HepG2 (cell line): ENCODE data around the gene ZNF597. TPM values are rescaled to one million over a fixed set of nuclear protein-coding genes. Genes with fewer than 3 reads are reported as not detected.

ENCODE experiments used
- ATF7-NPFF ChIP-seq: sonication (generic); formaldehyde crosslinking; IDR thresholded peaks from 2 replicates; pipeline ENCODE4 v1.8.1; 2023; ENCODE audit warnings: mild to moderate bottlenecking, low read depth, missing genetic modification reagents, moderate library complexity
- ELF1 ChIP-seq: sonication (generic); formaldehyde crosslinking; IDR thresholded peaks from 2 replicates; pipeline ENCODE4 v1.4.0; 2020; ENCODE audit warnings: missing genetic modification reagents
- FOSL1 ChIP-seq: sonication (generic); formaldehyde crosslinking; IDR thresholded peaks from 2 replicates; pipeline ENCODE4 v1.9.0; 2021; ENCODE audit warnings: missing genetic modification reagents, borderline replicate concordance
- FOXC1 ChIP-seq: sonication (generic); formaldehyde crosslinking; IDR thresholded peaks from 2 replicates; pipeline ENCODE4 v1.8.0; 2022; ENCODE audit warnings: mild to moderate bottlenecking, missing genetic modification reagents, borderline replicate concordance
- HHEX ChIP-seq: IDR thresholded peaks from 2 replicates; pipeline ENCODE4 v1.6.1; 2016; ENCODE audit warnings: control low read depth
- HNF1A ChIP-seq, 2 experiments: sonication (generic) in 1 of 2; formaldehyde crosslinking in 1 of 2; IDR thresholded peaks; 2 replicates each; pipeline versions ENCODE4 v1.4.0 to v1.6.1; 2016 to 2020; ENCODE audit warnings: borderline replicate concordance in 1 of 2, low read depth in 1 of 2, mild to moderate bottlenecking in 1 of 2, missing genetic modification reagents in 1 of 2
- HNRNPLL ChIP-seq: fragments of 200-400 bp; formaldehyde crosslinking; IDR thresholded peaks from 2 replicates; pipeline ENCODE4 v1.6.1; 2017; ENCODE audit warnings: mild to moderate bottlenecking, low read depth, low read length; ENCODE audit not compliant: poor library complexity, severe bottlenecking
- MYC ChIP-seq: sonication (generic); formaldehyde crosslinking; IDR thresholded peaks from 2 replicates; pipeline ENCODE4 v1.9.0; 2021; ENCODE audit warnings: missing genetic modification reagents, borderline replicate concordance
- NFKBIZ ChIP-seq: IDR thresholded peaks from 2 replicates; pipeline ENCODE4 v1.6.1; 2018; ENCODE audit warnings: missing genetic modification reagents, missing compliant biosample characterization
- TGIF2 ChIP-seq: IDR thresholded peaks from 2 replicates; pipeline ENCODE4 v1.6.1; 2016; ENCODE audit warnings: control low read depth, missing compliant biosample characterization
- TP53 ChIP-seq: sonication (generic); formaldehyde crosslinking; conservative IDR thresholded peaks from 2 replicates; pipeline ENCODE4 v1.4.0; 2020; ENCODE audit warnings: missing genetic modification reagents
- ZFP36L1 ChIP-seq: sonication (generic); formaldehyde crosslinking; IDR thresholded peaks from 2 replicates; pipeline ENCODE4 v1.8.0; 2022; ENCODE audit warnings: mild to moderate bottlenecking, missing genetic modification reagents, moderate library complexity
- ZNF331 ChIP-seq: sonication (generic); formaldehyde crosslinking; IDR thresholded peaks from 2 replicates; pipeline ENCODE4 v1.4.0; 2020; ENCODE audit warnings: missing genetic modification reagents
- ZNF501 ChIP-seq: sonication (generic); formaldehyde crosslinking; IDR thresholded peaks from 2 replicates; pipeline ENCODE4 v1.5.1; 2020; ENCODE audit warnings: mild to moderate bottlenecking, moderate library complexity, missing genetic modification reagents
- ZNF557 ChIP-seq: sonication (generic); formaldehyde crosslinking; IDR thresholded peaks from 2 replicates; pipeline ENCODE4 v1.4.0; 2020; ENCODE audit warnings: missing genetic modification reagents
- ZNF841 ChIP-seq: sonication (generic); formaldehyde crosslinking; IDR thresholded peaks from 2 replicates; pipeline ENCODE4 v1.8.1; 2023; ENCODE audit warnings: missing genetic modification reagents, borderline replicate concordance
- polyA plus RNA-seq, 8 experiments: library from polyadenylated mRNA; depleted of rRNA in 3 of 8; stranded (reverse) in 7 of 8; unstranded in 1 of 8; fragments of >200 nt; fragmentation: Illumina TruSeq in 4 of 8; extraction: Trizol in 4 of 8; gene quantifications; 2 replicates each; pipeline versions ENCODE4 v1.2.1 to v1.2.3, GENCODE V29; 2011 to 2016; ENCODE audit warnings: low read depth in 4 of 8, missing spikeins in 1 of 8, mixed read lengths in 1 of 8; ENCODE audit not compliant: insufficient read depth in 1 of 8
- total RNA-seq, 5 experiments: library from RNA; depleted of rRNA; stranded (reverse); fragments of >200 nt; fragmentation: Illumina TruSeq; extraction: Trizol; gene quantifications; 2 replicates each; pipeline ENCODE4 v1.2.3, GENCODE V29; 2016; ENCODE audit warnings: low read depth in 1 of 5
- TF ChIP-seq, protein P1 (sequence below): sonication (generic); formaldehyde crosslinking; IDR thresholded peaks from 2 replicates; pipeline ENCODE4 v1.5.1; 2020; ENCODE audit warnings: mild to moderate bottlenecking, missing genetic modification reagents, borderline replicate concordance
- TF ChIP-seq, protein P2 (sequence below): sonication (generic); formaldehyde crosslinking; IDR thresholded peaks from 2 replicates; pipeline ENCODE4 v1.4.0; 2020; ENCODE audit warnings: mild to moderate bottlenecking, missing genetic modification reagents

ZNF597 gene
- total and polyA plus RNA-seq, 2 of the 13 experiments (the other 11 are each of a cell fraction or from before 2014, with no cell fraction given), result 1.3 to 2.4 TPM

- TF ChIP-seq HNRNPLL, result peak; percentile 99
- no peak for TF ChIP-seq TP53
- no peak for TF ChIP-seq HNF1A (IDR thresholded peaks at IDR 0.05; ENCODE audit: low read depth)
- peak; percentile 33; the same call in 1 of the 2 replicates for TF ChIP-seq HNF1A (CRISPR knock-in tag; IDR thresholded peaks at IDR 0.05; ENCODE audit: borderline replicate concordance)
- TF ChIP-seq ZNF841 (CRISPR knock-in tag), result peak; percentile 77; the same call in 1 of the 2 replicates
- no peak for TF ChIP-seq ZFP36L1 (CRISPR knock-in tag)
- peak; percentile 83; the same call in 1 of the 2 replicates for TF ChIP-seq ZNF501 (CRISPR knock-in tag)
- 0 out of 2 replicates have a peak, but pooled peaks have one; percentile 20 for TF ChIP-seq TGIF2 (CRISPR knock-in tag)
- TF ChIP-seq FOSL1 (CRISPR knock-in tag), result peak; percentile 38; the same call in 1 of the 2 replicates
- TF ChIP-seq ELF1 (CRISPR knock-in tag), result peak; percentile 98
- TF ChIP-seq MYC, result peak; percentile 78; the same call in 1 of the 2 replicates
- TF ChIP-seq NFKBIZ, result no peak
- peak; percentile 76; the same call in 1 of the 2 replicates for TF ChIP-seq ZNF331 (CRISPR knock-in tag)
- TF ChIP-seq HHEX, result no peak
- TF ChIP-seq, protein P1, sequence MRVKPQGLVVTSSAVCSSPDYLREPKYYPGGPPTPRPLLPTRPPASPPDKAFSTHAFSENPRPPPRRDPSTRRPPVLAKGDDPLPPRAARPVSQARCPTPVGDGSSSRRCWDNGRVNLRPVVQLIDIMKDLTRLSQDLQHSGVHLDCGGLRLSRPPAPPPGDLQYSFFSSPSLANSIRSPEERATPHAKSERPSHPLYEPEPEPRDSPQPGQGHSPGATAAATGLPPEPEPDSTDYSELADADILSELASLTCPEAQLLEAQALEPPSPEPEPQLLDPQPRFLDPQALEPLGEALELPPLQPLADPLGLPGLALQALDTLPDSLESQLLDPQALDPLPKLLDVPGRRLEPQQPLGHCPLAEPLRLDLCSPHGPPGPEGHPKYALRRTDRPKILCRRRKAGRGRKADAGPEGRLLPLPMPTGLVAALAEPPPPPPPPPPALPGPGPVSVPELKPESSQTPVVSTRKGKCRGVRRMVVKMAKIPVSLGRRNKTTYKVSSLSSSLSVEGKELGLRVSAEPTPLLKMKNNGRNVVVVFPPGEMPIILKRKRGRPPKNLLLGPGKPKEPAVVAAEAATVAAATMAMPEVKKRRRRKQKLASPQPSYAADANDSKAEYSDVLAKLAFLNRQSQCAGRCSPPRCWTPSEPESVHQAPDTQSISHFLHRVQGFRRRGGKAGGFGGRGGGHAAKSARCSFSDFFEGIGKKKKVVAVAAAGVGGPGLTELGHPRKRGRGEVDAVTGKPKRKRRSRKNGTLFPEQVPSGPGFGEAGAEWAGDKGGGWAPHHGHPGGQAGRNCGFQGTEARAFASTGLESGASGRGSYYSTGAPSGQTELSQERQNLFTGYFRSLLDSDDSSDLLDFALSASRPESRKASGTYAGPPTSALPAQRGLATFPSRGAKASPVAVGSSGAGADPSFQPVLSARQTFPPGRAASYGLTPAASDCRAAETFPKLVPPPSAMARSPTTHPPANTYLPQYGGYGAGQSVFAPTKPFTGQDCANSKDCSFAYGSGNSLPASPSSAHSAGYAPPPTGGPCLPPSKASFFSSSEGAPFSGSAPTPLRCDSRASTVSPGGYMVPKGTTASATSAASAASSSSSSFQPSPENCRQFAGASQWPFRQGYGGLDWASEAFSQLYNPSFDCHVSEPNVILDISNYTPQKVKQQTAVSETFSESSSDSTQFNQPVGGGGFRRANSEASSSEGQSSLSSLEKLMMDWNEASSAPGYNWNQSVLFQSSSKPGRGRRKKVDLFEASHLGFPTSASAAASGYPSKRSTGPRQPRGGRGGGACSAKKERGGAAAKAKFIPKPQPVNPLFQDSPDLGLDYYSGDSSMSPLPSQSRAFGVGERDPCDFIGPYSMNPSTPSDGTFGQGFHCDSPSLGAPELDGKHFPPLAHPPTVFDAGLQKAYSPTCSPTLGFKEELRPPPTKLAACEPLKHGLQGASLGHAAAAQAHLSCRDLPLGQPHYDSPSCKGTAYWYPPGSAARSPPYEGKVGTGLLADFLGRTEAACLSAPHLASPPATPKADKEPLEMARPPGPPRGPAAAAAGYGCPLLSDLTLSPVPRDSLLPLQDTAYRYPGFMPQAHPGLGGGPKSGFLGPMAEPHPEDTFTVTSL (CRISPR knock-in tag), result peak; percentile 43; the same call in 1 of the 2 replicates
- peak; percentile 63; the same call in 1 of the 2 replicates for TF ChIP-seq ZNF557 (CRISPR knock-in tag)
- TF ChIP-seq, protein P2, sequence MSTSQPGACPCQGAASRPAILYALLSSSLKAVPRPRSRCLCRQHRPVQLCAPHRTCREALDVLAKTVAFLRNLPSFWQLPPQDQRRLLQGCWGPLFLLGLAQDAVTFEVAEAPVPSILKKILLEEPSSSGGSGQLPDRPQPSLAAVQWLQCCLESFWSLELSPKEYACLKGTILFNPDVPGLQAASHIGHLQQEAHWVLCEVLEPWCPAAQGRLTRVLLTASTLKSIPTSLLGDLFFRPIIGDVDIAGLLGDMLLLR (CRISPR knock-in tag), result peak; percentile 58
- peak; percentile 90 for TF ChIP-seq ATF7-NPFF
- peak; percentile 18 for TF ChIP-seq FOXC1 (CRISPR knock-in tag)
Observed at GRCh38 chr16:3400779-3401688, 42.3 kb downstream of the ZNF597 start, which contains the start of the genes ZNF174 and ZSCAN32 (continued).
